PC-3 (cell line): ENCODE data around the gene RENBP. TPM values are rescaled to one million over a fixed set of nuclear protein-coding genes. Genes with fewer than 3 reads are reported as not detected.
A peak's percentile ranks its signal among the peaks of the same experiment; 100 is the strongest.

Experiments used
- ATAC-seq: fragments of 200-7000 bp; cut with Tn5 transposase; 2 replicates; pipeline ENCODE4 v1.9.1; 2020; ENCODE audit warnings: mild to moderate bottlenecking, moderate library complexity
- BruUV-seq: library from RNA; stranded (reverse); fragments of 400-500 nt; replicated peaks from 2 replicates; lab custom pipeline; 2021; lab: Mats Ljungman, UMichigan
- CTCF ChIA-PET: fragments of 300-600 bp; sonication (Branson Sonifier 250); formaldehyde crosslinking; loops from one replicate; lab custom pipeline; 2022; ENCODE audit warnings: antibody characterized with exemption; lab: Charles Lee
- POLR2A ChIA-PET: fragments of 300-600 bp; sonication (Branson Sonifier 250); formaldehyde crosslinking; loops from one replicate; lab custom pipeline; 2022; ENCODE audit warnings: antibody characterized with exemption; ENCODE audit not compliant: unreplicated experiment; lab: Charles Lee
- DNase-seq: peaks from one replicate; pipeline ENCODE4 v3.0.0-alpha.2; 2015
- H2AFZ ChIP-seq: fragments of 300-600 bp; sonication (generic); 2 replicates; pipeline ENCODE4 v1.6.0; 2016; ENCODE audit warnings: antibody characterized with exemption, low read length
- H3F3A ChIP-seq: fragments of 300-600 bp; sonication (generic); one replicate; pipeline ENCODE4 v1.6.0; 2017; ENCODE audit warnings: antibody characterized with exemption, low read length, control low read depth, mild to moderate bottlenecking; ENCODE audit not compliant: unreplicated experiment
- H3K27ac ChIP-seq: fragments of 300-600 bp; sonication (generic); 2 replicates; pipeline ENCODE4 v1.5.1; 2016; ENCODE audit warnings: mild to moderate bottlenecking, low read length
- H3K27me3 ChIP-seq: fragments of 300-600 bp; sonication (generic); 2 replicates; pipeline ENCODE4 v1.6.1; 2016; ENCODE audit warnings: low read length, mixed read lengths
- H3K36me3 ChIP-seq: fragments of 300-600 bp; sonication (generic); 2 replicates; pipeline ENCODE4 v1.6.1; 2016; ENCODE audit warnings: low read depth, mixed run types, low read length, mixed read lengths
- H3K4me1 ChIP-seq: fragments of 300-600 bp; sonication (generic); 2 replicates; pipeline ENCODE4 v1.5.1; 2016; ENCODE audit warnings: low read length; ENCODE audit not compliant: insufficient read depth
- H3K4me2 ChIP-seq: fragments of 300-600 bp; sonication (generic); 2 replicates; pipeline ENCODE4 v1.6.0; 2016; ENCODE audit warnings: low read length
- H3K4me3 ChIP-seq: fragments of 300-600 bp; sonication (generic); 2 replicates; pipeline ENCODE4 v1.5.1; 2016; ENCODE audit warnings: mild to moderate bottlenecking, low read length, mixed read lengths
- H3K79me2 ChIP-seq: fragments of 300-600 bp; sonication (generic); 2 replicates; pipeline ENCODE4 v1.6.1; 2017; ENCODE audit warnings: low read length, mixed read lengths
- H3K9ac ChIP-seq: fragments of 300-600 bp; sonication (generic); 2 replicates; pipeline ENCODE4 v1.6.0; 2016; ENCODE audit warnings: mild to moderate bottlenecking, low read length
- H3K9me2 ChIP-seq: fragments of 300-600 bp; sonication (generic); replicated peaks from 2 replicates; pipeline ENCODE4 v1.6.1; 2016; ENCODE audit warnings: mixed run types, low read length, mixed read lengths
- H3K9me3 ChIP-seq: fragments of 300-600 bp; sonication (generic); 2 replicates; pipeline ENCODE4 v1.6.1; 2016; ENCODE audit warnings: low read length, mixed read lengths
- H4K20me1 ChIP-seq: fragments of 300-600 bp; sonication (generic); 2 replicates; pipeline ENCODE4 v1.6.1; 2016; ENCODE audit warnings: low read length, mixed read lengths
- CTCF ChIP-seq: fragments of 300-600 bp; sonication (generic); conservative IDR thresholded peaks from 2 replicates; pipeline ENCODE4 v1.5.1; 2017; ENCODE audit warnings: antibody characterized with exemption, low read depth, mild to moderate bottlenecking, low read length
- EZH2 ChIP-seq: fragments of 300-600 bp; sonication (generic); IDR thresholded peaks from one replicate; pipeline ENCODE4 v1.6.1; 2017; ENCODE audit warnings: antibody characterized with exemption, mild to moderate bottlenecking, low read length; ENCODE audit not compliant: unreplicated experiment
- EZH2phosphoT487 ChIP-seq: fragments of 300-600 bp; sonication (generic); IDR thresholded peaks from 2 replicates; pipeline ENCODE4 v1.6.1; 2018; ENCODE audit warnings: mild to moderate bottlenecking, antibody characterized with exemption, low read length, borderline replicate concordance
- intact Hi-C: fragments of 100-400 bp; cut with micrococcal nuclease; formaldehyde crosslinking; loops from 2 replicates; pipeline ENCODE4 v1.9.0; 2023
- total RNA-seq: library from RNA; depleted of rRNA; stranded (reverse); fragments of >200 nt; gene quantifications from 2 replicates; pipeline ENCODE4 v1.2.3, GENCODE V29; 2014

Gene RENBP
- total RNA-seq, 1 experiment from 2014 or later, result not detected

- ChIA-PET CTCF (interaction anchor here (0.8 to 1.2 kb wide), 2 partner anchors 11 to 12 kb away, joined by 4 to 6 read pairs; no protein-coding TSS in a partner anchor), POLR2A (no interaction called here)
- intact Hi-C loops, result no loop called here
- Histone ChIP-seq H3F3A (no peaks in the 10 kb centered on the region), H3K27me3 (no peaks in the 10 kb centered on the region), H3K36me3 (peaks cover 11% of the 10 kb centered on the region), H3K27ac (no peak within 1 kb of the TSS), H3K4me2 (peak within 1 kb of the TSS; percentile 96), H3K79me2 (peaks cover 32% of the 10 kb centered on the region), H3K9ac (peak within 1 kb of the TSS; percentile 97), H2AFZ (peak within 1 kb of the TSS; percentile 69), H3K9me2 (no peaks in the 10 kb centered on the region), H3K9me3 (no peaks in the 10 kb centered on the region), H3K4me3 (peak within 1 kb of the TSS; percentile 99), H4K20me1 (no peaks in the 10 kb centered on the region), H3K4me1 (peaks cover 5% of the 10 kb centered on the region; the same call in 1 of the 2 replicates)
- TF ChIP-seq EZH2phosphoT487 (no peak), CTCF (no peak), EZH2 (no peak)
- DNase-seq, result peak; percentile 83
- no TSS peak for BruUV-seq
- ATAC-seq, result peak; percentile 98
Observed at GRCh38 chrX:153934762-153935325, 9.6 kb downstream of the RENBP start, which contains the start of gene NAA10. Gene NAA10 (minus strand): TSS chrX:153935037. CDS start chrX:153934904, 133 bp downstream.

GRCh38 chrX:153934148-153934761, 10.2 kb downstream of the RENBP start:
- H3K79me2 ChIP-seq, result peaks cover 32% of the 10 kb centered on the region
- peak overlapping the region; percentile 48; the same call in 1 of the 2 replicates for H2AFZ ChIP-seq

More at GRCh38 chrX:153934148-153934761, 10.2 kb downstream of the RENBP start:
- Histone ChIP-seq H3F3A (no peaks in the 10 kb centered on the region), H3K4me1 (peaks cover 8% of the 10 kb centered on the region), H3K9me2 (no peaks in the 10 kb centered on the region), H3K4me3 (peak overlapping the region; percentile 99), H3K36me3 (peaks cover 11% of the 10 kb centered on the region), H3K9ac (peak overlapping the region; percentile 97), H3K4me2 (peak overlapping the region; percentile 96), H3K9me3 (no peaks in the 10 kb centered on the region), H4K20me1 (no peaks in the 10 kb centered on the region), H3K27ac (no peak overlapping the region), H3K27me3 (no peaks in the 10 kb centered on the region)
- intact Hi-C loops, result no loop called here
- ATAC-seq, result peak; percentile 7
- no peak for TF ChIP-seq EZH2
- no peak for TF ChIP-seq CTCF
- no peak for TF ChIP-seq EZH2phosphoT487
- POLR2A ChIA-PET, result no interaction called here
- CTCF ChIA-PET, result interaction anchor here (0.6 to 1.2 kb wide), 2 partner anchors 11 to 41 kb away, joined by 5 to 6 read pairs; no protein-coding TSS in a partner anchor
- no peak for DNase-seq
- BruUV-seq, result TSS peak; percentile 50
